Lung microvascular endothelial cell (primary cell): ENCODE results near the gene SCGB3A1. TPM values are rescaled to one million over a fixed set of nuclear protein-coding genes. Genes with fewer than 3 reads are reported as not detected.

Experiments
- DNase-seq, 2 donors: peaks; one replicate each; pipeline versions ENCODE4 v3.0.0 to v3.0.0-alpha.2; 2010; ENCODE audit warnings: low read depth in 2 of 2
- total RNA-seq: library from RNA; depleted of rRNA; stranded (reverse); fragments of >200 nt; gene quantifications from 2 replicates; pipeline ENCODE4 v1.2.1, GENCODE V29; 2014

The SCGB3A1 gene
- total RNA-seq, 1 donor from 2014 or later: 0.60 TPM

DNA sequence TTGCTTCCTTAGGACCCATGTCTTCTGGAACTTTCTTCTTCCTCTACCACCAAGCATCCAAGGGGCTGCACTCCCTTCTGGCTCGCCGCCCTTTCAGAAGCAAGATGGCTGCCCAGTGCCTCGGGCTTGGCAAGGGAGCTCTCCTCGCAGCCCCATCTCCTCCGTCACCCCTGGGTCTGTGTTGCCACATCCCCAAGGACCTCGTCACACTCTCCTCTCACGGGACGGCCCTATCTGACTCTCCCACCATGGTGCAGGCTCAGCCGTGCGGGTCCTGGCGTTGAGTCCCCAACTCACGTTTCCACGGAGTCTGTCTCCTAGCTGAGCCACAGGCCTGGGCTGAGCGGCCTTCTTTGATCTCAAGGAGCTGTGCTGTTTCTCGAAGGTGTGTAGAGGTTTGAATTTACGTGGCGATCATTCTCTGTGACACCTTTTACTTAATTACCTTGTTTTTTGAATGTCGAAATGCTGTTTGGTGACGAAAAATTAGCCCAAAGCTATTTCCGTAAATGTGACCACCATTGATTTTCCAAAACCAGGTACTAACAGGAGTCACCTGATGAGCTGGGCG lies 15.0 kb upstream of the SCGB3A1 start:
- no peak for DNase-seq

DNA sequence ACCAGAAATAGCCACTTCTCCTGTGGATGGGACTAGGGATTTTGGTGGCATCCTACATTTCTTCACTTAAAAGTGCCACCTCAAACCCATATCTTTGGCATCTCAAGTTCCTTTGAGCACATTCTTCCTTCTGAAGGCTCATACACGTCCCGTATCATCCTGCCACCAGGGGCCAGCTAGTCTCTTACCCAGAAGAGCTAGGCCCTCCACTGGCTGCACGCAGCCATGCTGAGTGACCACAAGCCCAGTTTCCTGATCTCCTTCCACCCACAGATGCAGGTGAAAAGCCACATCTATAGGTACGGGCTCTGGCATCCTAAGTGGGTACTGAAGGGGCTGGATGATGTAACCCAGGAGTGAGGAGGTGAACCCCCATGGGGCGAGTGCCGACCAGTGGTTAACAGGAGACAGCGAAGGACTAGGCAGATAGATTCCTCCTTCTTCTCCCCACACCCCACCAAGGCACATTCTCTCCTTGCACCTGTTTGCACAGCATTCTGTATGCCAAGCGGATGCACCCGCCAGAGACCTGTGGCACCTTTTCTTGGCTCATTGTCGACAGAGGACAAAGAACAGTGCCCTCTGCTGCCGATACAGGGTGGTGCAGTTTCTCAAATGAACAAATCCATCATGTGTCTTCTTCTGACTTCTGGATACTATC lies 14.4 kb upstream of the SCGB3A1 start:
- peak; percentile 70 to 71 for DNase-seq

DNA sequence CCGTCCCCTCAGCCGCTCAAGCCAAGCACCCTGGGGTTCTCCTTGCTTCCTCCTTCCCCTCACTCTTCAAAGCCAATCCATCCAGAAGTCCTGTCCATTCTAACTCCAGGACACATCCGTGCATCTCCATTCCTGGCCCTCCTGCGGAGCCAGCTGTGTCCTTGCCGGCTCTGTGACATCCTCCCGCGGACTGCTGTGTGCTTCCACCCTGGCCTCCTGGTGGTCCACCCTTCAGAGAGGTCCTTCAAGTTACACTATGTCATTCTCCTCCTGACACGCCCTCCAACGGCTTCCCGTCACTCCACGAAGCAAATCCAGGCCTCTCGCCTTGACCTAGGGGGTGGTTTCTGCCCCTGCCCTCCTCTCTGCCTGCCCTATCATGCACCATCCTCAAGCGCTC lies 13.0 kb upstream of the SCGB3A1 start:
- no peak for DNase-seq

DNA sequence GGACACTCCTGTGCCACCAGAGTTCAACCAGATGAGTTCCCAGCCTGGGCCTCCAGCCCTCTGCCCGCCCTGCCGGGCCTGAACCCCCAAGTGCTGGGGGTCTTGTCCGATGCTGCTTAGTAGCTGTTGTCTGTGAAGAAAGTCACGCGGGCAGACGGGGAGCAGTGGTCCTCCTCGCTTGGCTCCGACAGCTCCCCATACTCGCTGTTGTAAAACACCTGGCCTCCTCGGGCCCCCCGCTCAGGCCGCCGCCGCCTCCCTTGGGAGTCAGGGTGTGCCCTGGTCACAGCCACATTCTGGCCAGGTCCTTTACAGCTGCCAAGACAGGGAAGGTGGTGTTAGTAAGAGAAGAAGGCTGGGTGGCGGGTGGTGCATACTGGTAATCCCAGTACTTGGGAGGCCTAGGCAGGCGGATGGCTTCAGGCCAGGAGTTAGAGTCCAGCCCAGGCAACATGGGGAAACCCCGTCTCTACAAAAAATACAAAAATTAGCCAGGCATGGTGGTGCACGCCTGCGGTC lies 11.8 kb upstream of the SCGB3A1 start:
- no peak for DNase-seq

DNA sequence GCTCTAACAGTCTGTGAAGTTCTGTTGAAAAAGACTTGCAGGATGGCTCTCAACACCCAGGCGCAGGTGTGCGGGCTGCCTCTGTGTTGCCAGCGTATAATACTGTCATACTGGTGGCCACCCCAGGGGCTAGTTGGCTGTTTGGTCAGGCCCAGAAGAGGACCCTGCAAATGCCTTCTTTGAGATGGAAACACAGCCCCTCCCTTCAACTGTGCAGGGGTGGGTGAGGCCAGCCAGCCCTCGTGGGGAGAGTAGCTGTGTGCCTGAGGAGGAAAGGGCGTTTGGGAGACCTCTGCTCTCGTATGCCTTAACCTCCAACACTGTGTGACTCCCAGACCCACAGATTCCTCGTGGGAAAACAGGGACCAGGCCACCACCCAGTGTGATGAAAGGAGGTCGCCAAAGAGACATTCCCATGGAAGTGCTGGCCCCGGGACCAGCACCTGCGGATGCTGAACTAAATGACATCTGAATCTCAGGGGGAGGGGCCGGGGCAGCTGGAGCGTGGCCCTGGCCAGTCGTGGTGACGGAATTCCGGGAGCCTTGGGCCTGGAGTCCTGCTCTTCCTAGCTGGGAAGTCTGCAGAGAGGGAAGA lies 11.3 kb upstream of the SCGB3A1 start:
- no peak for DNase-seq

DNA sequence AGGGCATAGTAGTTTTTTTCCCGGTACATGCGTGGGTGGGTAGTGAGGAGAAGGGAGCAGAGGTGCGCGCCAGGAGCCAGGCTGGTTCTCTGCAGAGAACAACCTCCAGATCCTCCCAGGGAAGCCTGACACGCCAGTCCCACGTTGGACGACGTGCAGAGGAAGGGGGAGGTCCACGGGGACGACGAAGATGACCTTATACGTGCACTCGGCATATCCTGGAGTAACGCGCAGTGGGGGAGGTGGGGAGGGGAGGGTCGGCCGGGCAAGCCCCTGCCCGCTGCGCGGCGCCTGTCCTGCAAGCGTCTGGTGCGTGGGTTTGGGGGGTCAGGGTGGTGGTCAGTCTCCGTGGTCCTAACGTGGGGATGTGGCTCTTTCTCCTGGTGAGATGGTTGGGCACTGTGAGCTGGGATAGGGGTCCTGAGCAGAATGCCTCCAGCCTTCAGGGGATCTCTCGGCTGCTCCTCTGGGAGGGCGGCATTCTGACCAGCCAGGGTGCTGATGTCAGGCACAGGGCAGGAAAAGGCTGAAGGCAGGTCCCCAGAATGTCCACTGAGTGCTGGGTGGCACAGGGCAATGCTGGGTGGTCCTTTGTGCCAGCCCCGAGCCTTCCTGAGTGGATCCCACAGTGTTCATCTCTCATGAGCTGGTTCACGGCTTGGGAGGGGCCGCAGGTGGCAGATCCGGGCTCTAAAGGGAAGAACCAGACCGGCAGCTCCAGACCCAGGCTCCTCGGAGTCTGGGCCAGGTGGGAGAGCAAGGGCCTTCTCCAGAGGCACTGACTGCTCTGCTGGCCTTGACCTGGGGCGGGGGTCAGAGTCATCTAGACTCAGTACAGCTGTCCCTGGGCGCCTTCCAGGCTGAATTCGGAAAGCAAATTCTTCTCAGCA lies 10.5 kb upstream of the SCGB3A1 start:
- no peak for DNase-seq

DNA sequence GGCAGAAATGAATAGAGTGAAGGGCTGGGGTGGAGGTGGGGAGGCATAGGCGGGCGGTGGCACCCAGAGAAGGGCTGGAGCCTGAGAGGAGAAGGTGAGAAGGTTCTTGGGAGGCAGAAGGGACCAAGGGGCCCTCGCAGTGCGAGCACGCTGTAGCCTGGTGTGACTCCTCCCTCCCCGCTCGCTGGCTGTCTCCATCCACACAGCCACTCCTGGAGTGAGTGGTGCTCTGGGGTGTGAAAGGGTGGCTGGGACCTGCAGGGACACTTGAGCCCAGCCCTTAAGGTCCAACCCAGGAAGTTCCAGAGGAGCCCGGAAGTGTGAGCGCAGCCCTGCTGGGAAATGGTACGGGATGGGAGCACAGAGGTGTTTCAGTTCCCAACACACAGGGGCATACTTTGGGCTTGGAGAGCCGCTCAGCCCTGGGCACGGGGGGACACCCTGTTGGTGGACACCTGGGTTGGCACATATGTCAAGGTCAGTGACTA lies 9.3 kb upstream of the SCGB3A1 start:
- no peak for DNase-seq

DNA sequence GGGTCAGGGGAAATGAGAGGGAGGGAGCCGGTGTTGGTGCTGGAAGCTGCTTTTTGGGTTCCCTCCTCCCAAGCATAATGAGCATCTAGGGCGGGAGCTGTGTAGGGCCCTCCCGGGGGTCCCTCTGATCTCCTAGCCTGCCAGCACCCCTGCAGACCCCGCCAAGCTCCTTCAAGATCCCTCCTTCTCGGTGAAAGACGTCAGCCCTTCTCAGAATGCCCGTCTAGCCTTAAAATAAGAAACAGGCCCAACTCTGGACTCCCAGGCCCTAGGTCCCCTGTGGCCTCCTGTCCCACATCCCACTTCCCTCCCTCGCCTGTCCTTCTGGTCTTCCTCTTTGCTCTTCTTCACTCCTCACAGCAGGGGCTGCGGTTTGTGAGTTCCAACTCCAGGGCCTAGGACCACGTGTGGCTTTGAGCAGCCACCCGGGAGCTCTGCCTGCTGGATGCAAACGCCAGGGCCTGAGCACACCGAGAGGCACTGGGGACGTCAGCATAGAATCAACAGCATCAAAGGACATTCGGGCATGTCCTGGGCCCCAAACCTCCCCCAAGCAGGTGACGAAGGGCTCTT lies 8.8 kb upstream of the SCGB3A1 start:
- no peak for DNase-seq

DNA sequence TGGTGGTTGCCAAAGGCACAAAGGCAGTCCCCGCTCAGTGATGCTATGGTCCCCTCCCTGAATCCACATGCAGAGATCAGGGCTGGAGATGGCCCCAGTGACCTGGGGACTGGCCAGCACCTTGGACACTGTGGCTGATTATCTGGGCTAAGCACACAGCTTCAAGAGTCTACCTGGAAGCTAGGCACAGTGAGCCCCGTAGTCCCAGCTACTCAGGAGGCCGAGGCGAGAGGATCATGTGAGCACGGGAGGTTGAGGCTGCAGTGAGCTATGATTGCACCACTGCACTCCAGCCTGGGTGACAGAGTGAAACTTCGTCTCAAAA lies 8.3 kb upstream of the SCGB3A1 start:
- no peak for DNase-seq

DNA sequence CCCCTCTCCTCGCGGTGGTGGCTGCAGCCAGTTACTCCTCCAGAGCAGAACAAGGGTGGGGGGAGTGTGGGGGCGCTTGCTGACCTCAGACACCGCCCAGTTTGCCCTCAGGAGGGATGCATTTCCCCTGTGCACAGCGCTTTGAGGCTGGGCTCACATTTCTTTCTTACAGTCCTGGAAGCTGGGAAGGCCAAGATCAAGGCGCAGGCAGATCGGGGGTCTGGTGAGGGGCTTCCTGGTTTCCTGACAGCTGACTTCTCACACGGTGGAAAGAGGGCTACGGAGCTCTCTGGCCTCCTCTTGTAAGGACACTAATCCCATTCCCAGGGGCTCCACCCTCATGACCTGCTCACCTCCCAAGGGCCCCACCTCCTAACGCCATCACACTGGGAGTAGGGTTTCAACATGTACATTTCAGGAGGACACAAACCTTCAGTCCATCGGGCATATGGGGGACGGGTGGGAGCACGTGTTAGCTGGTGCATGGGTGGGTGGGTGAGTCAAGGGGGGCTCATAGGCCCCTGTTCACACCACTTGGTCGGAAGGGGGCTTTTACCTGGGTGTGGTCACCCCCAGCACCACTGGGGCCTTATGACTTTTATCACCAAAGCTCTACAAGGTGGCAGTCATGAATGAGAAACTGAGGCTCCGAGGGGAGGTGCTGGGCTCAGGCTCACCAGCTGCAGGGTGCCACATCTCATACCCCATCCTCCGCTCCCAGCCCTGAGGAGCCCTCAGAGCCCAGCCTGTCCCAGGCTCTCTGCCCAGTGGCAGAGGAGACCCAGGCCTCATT lies 7.7 kb upstream of the SCGB3A1 start:
- no peak for DNase-seq

DNA sequence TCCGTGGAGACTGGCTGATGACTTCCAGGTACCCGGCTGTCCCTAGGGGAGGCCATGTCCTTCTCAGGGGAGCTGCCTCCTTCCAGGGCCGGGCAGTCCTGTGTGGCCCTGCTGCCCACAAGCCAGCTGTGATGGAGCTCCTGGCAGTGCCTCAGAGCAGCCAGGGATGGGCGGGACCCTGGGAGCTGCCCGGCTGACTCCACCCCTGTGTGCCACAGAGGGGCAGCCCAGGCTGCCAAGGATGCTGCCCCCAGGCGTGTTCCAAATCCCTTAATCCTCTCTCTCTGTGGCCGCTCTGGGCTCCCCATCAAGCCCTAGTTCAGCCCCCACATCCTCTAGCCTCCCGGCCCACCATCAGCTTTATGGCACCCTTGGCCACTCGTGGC lies 7.0 kb upstream of the SCGB3A1 start:
- DNase-seq: no peak

DNA sequence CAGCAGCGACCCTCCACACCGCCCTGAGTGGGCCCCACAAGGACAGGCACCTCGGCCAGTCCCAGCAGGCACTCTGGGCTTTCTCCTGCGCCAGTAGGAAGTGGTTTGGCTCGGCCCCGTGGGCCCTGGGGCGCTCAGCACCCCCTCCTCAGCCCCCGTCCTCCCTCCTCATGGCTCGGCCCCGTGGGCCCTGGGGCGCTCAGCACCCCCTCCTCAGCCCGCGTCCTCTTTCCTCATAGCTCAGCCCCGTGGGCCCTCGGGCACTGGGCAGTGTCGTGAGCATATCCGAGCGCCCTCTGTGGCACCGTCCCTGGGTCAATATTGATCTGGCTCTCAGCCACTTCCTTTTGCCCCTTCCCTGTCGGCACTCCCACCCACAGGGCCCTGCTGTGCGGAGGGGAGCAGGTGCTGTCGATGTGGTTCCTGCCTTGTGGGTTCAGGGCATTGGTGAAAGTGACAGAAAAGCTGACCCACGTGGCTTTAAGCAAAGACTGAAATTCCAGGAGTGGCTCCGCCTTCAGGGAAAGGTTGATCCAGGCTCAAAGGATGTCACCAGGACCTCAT lies 5.5 kb upstream of the SCGB3A1 start:
- DNase-seq: no peak

DNA sequence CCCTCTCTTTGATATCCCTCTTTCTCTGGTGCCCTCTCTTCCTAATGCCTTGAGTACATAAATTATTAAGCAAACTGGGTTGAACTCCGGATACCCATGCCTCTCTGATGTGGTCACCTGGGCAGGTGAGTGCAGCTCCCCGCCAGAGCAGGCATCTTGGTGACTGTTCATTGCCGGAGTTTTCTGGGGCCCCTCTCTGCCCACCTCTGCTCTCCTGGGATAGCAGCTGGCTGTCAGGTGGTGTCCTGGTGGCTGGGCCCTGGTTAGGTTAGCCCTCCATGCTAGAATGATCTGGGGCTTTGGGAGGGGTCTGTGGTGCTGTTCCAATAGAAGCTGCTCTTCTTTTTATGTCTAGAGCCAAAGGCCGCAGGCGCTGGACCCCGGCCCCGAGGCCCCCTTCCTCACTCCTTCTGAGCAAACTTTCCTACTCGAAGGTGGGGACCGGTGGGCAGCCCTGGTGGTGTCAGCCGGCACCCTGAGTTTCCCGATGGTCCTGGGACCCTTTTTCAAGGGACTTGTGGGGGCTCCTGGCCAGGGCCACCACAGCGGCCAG lies 4.9 kb upstream of the SCGB3A1 start:
- no peak for DNase-seq

DNA sequence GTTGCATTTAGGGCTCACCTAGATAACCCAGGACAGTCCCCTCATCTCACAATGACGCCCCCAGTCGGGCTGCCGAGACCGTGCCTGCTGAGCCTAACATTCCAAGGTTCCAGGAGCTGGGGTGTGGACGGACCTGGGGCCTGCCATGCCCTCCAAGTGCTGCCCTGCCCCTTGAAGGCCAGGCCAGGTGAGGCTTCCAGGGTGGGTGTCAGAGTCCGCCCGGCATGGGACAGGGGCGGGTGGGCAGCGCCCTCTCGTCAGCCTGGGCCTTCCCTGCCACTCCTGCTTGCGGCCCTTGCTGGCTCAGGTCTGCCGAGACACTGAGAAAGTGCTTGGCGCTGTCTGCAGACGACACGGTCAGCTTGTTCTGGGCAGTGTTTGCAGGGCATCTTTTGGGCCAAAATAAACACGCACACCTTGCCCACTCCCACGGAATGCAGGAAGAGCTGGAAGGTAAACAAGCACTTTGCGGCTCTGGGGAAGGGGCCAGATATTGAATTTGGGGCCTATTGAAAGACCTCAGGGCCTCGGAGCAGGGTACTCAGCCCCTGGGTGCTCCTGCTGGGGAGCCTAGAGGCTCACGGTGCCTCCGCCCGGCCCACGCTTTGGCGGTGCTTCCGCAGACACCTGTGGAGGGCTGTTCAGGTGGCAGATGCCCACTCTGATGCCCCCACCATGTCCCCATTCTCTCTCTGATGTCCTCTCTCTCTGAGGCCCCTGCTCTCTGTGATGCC lies 4.2 kb upstream of the SCGB3A1 start:
- DNase-seq: no peak

DNA sequence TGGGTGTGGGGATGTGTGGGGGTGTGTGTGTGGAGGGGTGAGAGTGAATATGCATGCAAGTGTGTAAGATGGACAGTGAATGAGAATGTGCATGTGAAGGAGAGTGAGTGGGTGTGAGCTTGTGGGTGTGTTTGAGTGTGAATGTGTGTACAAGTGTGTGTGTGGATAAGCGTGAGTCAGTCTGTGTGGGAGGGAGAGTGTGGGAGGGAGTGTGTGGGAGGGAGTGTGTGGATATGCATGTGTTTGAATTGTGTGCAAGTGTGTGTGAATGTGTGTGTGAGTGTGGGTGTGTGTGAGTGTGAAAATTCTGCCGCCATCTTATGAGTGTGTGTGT lies 3.7 kb upstream of the SCGB3A1 start:
- DNase-seq: no peak

DNA sequence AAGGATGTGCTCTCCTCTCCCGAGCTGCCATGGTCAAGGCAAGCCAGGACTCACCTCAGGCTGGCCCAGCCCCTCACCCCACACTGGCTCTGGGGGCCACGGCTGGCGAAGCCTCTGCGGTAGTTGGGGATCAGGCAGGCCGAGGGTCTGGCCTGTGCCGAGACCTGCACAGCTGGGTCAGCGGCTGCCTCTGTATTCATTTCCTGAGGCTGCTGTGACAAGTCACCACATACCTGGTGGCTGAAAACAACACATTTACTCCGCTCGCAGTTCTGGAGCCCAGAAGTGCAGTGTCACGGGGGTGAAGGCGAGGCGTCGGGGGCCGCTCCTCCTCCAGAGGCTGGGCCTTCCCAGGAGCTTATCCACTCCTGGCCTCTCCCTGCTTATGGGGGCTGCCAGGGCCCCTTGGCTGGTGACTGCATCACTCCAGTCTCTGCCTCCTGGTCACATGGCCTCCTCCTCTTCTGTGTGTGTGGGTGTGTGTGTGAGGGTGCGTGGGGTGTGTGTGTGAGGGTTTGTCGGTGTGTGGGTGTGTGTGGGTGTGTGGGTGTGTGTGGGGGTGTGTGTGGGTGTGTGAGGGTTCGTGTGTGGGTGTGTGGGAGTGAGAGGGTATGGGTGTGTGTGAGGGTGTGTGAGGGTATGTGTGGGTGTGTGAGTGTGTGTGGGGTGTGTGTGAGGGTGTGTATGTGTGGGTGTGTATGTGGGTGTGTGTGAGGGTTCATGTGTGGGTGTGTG lies 3.2 kb upstream of the SCGB3A1 start:
- no peak for DNase-seq

DNA sequence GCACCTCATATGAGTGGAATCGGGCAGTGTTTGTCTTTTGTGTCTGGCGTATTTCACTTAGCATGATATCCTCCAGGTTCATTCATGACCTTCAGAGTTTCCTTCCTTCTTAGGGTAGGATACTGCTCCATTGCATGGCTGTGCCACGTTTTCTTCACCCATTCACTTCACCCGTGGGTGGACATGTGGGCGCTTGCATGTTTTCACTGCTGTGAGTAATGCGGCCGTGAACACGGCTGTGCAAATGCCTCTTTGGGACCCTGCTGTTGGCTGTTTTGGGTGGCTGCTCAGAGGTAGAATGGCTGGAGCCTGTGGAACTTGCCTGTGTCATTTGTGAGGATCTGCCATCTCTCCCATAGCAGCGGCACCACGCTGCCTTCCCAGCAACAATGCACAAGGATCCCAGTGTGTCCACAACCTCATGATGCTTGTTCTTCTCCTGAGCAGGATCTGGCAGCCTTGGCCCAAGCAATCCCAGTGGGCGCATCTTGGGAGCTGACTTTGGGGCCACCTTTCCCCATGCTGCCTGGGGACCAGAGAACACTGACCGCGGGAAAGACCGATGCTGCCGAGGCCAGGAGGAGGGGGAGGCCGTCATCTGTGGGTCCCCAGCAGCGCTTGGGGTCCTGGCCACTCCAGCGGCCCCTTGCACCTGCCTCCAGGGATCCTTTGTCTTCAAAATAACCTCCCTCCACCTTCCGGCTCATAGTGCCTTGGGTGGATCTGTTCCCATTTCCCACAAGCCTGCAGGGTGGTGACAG lies 2.3 kb upstream of the SCGB3A1 start:
- no peak for DNase-seq

DNA sequence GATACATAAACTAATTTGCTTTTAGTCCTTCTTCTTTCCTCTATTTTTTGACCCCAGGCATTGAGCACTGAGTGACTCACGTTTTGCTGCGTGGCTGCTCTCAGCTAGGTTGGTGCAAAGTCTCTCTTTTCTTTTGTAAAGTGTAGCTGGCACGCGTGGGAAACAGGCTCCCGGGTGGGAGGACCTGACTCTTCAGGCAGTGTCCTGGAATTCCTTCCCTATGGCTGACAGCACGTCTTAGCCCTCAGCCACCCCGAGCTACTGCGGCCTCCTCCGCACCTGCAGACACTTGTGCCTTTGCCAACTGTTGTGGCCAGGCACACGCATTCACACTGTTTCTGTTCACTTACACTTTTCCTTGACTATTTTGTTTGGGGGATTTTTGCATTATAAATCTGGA lies 877 bp upstream of the SCGB3A1 start:
- DNase-seq: no peak
